ENCODE measurements around the gene PTK6.
"Not testable (repeated sequence)": the region's sequence is repeated elsewhere in the genome, so short reads cannot be mapped to it uniquely, and the experiment has no call there.

The PTK6 gene

GRCh38 chr20:63517376-63518309 lies 19.5 kb downstream of the PTK6 start:
- H3K4me3 ChIP-seq (ENCODE audit: low read depth, low read length) = no peak overlapping the region

- H3K4me3 ChIP-seq (ENCODE audit: low read depth, low read length) = not testable (repeated sequence)
Measured at GRCh38 chr20:63514520-63514919, 22.7 kb downstream of the PTK6 start.

GRCh38 chr20:63513207-63513606 lies 24.0 kb downstream of the PTK6 start:
- H3K4me3 ChIP-seq (ENCODE audit: low read depth, low read length) = no peak overlapping the region

GRCh38 chr20:63509088-63509564 lies 28.1 kb downstream of the PTK6 start:
- H3K4me3 ChIP-seq (ENCODE audit: low read depth, low read length) = no peak overlapping the region

- no peak overlapping the region for H3K4me3 ChIP-seq (ENCODE audit: low read depth, low read length)
Measured at GRCh38 chr20:63508072-63508768, 29.0 kb downstream of the PTK6 start.

GRCh38 chr20:63507083-63507743 lies 30.0 kb downstream of the PTK6 start:
- no peak overlapping the region for H3K4me3 ChIP-seq (ENCODE audit: low read depth, low read length)

- no peak overlapping the region for H3K4me3 ChIP-seq (ENCODE audit: low read depth, low read length)
Measured at GRCh38 chr20:63505723-63506122, 31.5 kb downstream of the PTK6 start.

GRCh38 chr20:63505281-63505680 lies 31.9 kb downstream of the PTK6 start:
- no peak overlapping the region for H3K4me3 ChIP-seq (ENCODE audit: low read depth, low read length)

GRCh38 chr20:63504642-63505041 lies 32.5 kb downstream of the PTK6 start:
- no peak overlapping the region for H3K4me3 ChIP-seq (ENCODE audit: low read depth, low read length)

GRCh38 chr20:63503524-63503923 lies 33.7 kb downstream of the PTK6 start:
- H3K4me3 ChIP-seq (ENCODE audit: low read depth, low read length) = no peak overlapping the region

GRCh38 chr20:63502671-63503172 lies 34.5 kb downstream of the PTK6 start:
- no peak overlapping the region for H3K4me3 ChIP-seq (ENCODE audit: low read depth, low read length)

GRCh38 chr20:63501818-63502670 lies 35.1 kb downstream of the PTK6 start:
- peak overlapping the region; percentile 24 for H3K4me3 ChIP-seq (ENCODE audit: low read depth, low read length)

GRCh38 chr20:63500902-63501817 lies 36.0 kb downstream of the PTK6 start:
- no peak overlapping the region for H3K4me3 ChIP-seq (ENCODE audit: low read depth, low read length)

- no peak overlapping the region for H3K4me3 ChIP-seq (ENCODE audit: low read depth, low read length)
Measured at GRCh38 chr20:63500151-63500901, 36.9 kb downstream of the PTK6 start.

- peak overlapping the region; percentile 37 for H3K4me3 ChIP-seq (ENCODE audit: low read depth, low read length)
Measured at GRCh38 chr20:63499338-63499969, 37.7 kb downstream of the PTK6 start.

- peak within 1 kb of the TSS; percentile 37 for H3K4me3 ChIP-seq (ENCODE audit: low read depth, low read length)
Measured at GRCh38 chr20:63498960-63499337, 38.2 kb downstream of the PTK6 start, which contains the start of gene EEF1A2. TSS of gene EEF1A2 (minus strand) at chr20:63499083. CDS start at chr20:63497763, 1,320 bp downstream.

- H3K4me3 ChIP-seq (ENCODE audit: low read depth, low read length) = peak overlapping the region; percentile 10
Measured at GRCh38 chr20:63497946-63498935, 38.9 kb downstream of the PTK6 start.

Data from iPS-11a (cell line).